ENCODE results near the gene SETX. TPM values are rescaled to one million over a fixed set of nuclear protein-coding genes. Genes with fewer than 3 reads are reported as not detected.

SETX gene
- total and polyA plus RNA-seq, 2 of the 13 experiments (the other 11 are each of a cell fraction or from before 2014, with no cell fraction given), result 13.2 to 39.0 TPM

- TF ChIP-seq, protein P1, sequence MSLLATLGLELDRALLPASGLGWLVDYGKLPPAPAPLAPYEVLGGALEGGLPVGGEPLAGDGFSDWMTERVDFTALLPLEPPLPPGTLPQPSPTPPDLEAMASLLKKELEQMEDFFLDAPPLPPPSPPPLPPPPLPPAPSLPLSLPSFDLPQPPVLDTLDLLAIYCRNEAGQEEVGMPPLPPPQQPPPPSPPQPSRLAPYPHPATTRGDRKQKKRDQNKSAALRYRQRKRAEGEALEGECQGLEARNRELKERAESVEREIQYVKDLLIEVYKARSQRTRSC (CRISPR knock-in tag; IDR thresholded peaks at IDR 0.05; ENCODE audit: low read depth), result no peak
- TF ChIP-seq HOXA7 (CRISPR knock-in tag; IDR thresholded peaks at IDR 0.05), result no peak
- TF ChIP-seq ZNF646 (CRISPR knock-in tag; IDR thresholded peaks at IDR 0.05), result no peak
- no peak for TF ChIP-seq ZFP41 (CRISPR knock-in tag; IDR thresholded peaks at IDR 0.05; ENCODE audit: borderline replicate concordance)
- TF ChIP-seq BHLHE40 (IDR thresholded peaks at IDR 0.05; ENCODE audit: low read length), result no peak
- TF ChIP-seq CENPT (CRISPR knock-in tag; IDR thresholded peaks at IDR 0.05; ENCODE audit: low read depth), result 0 out of 2 replicates have a peak, but pooled peaks have one; percentile 49
- TF ChIP-seq FOXP1 (IDR thresholded peaks at IDR 0.05), result no peak
- TF ChIP-seq FOXP1 (CRISPR knock-in tag; IDR thresholded peaks at IDR 0.05), result no peak
- TF ChIP-seq ZNF672 (CRISPR knock-in tag; IDR thresholded peaks at IDR 0.05), result no peak
- TF ChIP-seq MEIS2 (CRISPR knock-in tag; IDR thresholded peaks at IDR 0.05), result no peak
- TF ChIP-seq, protein P2, sequence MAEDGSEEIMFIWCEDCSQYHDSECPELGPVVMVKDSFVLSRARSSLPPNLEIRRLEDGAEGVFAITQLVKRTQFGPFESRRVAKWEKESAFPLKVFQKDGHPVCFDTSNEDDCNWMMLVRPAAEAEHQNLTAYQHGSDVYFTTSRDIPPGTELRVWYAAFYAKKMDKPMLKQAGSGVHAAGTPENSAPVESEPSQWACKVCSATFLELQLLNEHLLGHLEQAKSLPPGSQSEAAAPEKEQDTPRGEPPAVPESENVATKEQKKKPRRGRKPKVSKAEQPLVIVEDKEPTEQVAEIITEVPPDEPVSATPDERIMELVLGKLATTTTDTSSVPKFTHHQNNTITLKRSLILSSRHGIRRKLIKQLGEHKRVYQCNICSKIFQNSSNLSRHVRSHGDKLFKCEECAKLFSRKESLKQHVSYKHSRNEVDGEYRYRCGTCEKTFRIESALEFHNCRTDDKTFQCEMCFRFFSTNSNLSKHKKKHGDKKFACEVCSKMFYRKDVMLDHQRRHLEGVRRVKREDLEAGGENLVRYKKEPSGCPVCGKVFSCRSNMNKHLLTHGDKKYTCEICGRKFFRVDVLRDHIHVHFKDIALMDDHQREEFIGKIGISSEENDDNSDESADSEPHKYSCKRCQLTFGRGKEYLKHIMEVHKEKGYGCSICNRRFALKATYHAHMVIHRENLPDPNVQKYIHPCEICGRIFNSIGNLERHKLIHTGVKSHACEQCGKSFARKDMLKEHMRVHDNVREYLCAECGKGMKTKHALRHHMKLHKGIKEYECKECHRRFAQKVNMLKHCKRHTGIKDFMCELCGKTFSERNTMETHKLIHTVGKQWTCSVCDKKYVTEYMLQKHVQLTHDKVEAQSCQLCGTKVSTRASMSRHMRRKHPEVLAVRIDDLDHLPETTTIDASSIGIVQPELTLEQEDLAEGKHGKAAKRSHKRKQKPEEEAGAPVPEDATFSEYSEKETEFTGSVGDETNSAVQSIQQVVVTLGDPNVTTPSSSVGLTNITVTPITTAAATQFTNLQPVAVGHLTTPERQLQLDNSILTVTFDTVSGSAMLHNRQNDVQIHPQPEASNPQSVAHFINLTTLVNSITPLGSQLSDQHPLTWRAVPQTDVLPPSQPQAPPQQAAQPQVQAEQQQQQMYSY (CRISPR knock-in tag; IDR thresholded peaks at IDR 0.05), result no peak; the same call in 1 of the 2 replicates
- TF ChIP-seq ZNF605 (CRISPR knock-in tag; IDR thresholded peaks at IDR 0.05), result no peak; the same call in 1 of the 2 replicates
- TF ChIP-seq ZNF777 (CRISPR knock-in tag; IDR thresholded peaks at IDR 0.05), result peak; percentile 98
- TF ChIP-seq SNAPC4 (CRISPR knock-in tag; IDR thresholded peaks at IDR 0.05), result no peak
These were observed at the start of gene SETX (continued) for GRCh38 chr9:132354637-132355355.
